Nephron (organoid): ENCODE data around the gene PMFBP1.

Experiments used
- H3K27ac Mint-ChIP-seq, 3 experiments: 2 replicates each; pipeline ENCODE4 v1.8.0; 2020; ENCODE audit warnings: mixed read lengths in 3 of 3, mild to moderate bottlenecking in 2 of 3, moderate library complexity in 1 of 3
- H3K27me3 Mint-ChIP-seq: 2 replicates; pipeline ENCODE4 v1.8.0; 2021; ENCODE audit warnings: low read depth, mild to moderate bottlenecking, moderate library complexity, mixed read lengths
- H3K36me3 Mint-ChIP-seq: 2 replicates; pipeline ENCODE4 v1.8.0; 2020; ENCODE audit warnings: low read depth, mixed read lengths
- H3K4me1 Mint-ChIP-seq: 2 replicates; pipeline ENCODE4 v1.8.0; 2020; ENCODE audit warnings: mixed read lengths
- H3K4me3 Mint-ChIP-seq, 3 experiments: 2 replicates each; pipeline ENCODE4 v1.8.0; 2020; ENCODE audit warnings: mild to moderate bottlenecking in 3 of 3, mixed read lengths in 3 of 3, moderate library complexity in 2 of 3
- H3K9me3 Mint-ChIP-seq: 2 replicates; pipeline ENCODE4 v1.8.0; 2020; ENCODE audit warnings: mixed read lengths
- TF ChIP-seq, protein P1 (sequence below), 3 experiments: fragments of 200-600 bp; sonication (generic); IDR thresholded peaks; one replicate each; pipeline ENCODE4 v1.5.0; 2021; ENCODE audit warnings: antibody characterized with exemption in 3 of 3; ENCODE audit not compliant: unreplicated experiment in 3 of 3

Gene PMFBP1

DNA sequence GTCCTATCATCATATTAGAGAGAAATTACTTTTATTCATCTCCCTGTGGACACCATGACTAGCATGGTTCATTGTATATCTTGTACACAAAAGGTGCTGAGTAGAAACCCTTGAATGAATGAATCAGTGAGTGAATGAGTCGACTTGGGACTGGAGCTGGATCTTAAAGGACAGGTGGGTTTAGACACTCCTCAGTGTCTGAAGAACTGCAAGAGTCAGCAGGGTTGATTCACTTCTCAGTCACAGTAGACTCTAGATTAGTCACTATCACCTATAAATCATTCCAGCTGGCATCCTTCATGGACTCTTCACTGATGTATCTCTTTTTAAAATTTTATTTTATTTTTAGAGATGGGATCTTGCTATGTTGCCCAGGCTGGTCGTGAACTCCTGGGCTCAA is 30.1 kb upstream of the PMFBP1 start:
- Mint-ChIP-seq H3K27ac (no peak overlapping the region), H3K36me3 (no peaks in the 10 kb centered on the region), H3K4me3 (no peak overlapping the region), H3K27me3 (peaks cover 4% of the 10 kb centered on the region), H3K9me3 (no peaks in the 10 kb centered on the region), H3K4me1 (peaks cover 16% of the 10 kb centered on the region)
- TF ChIP-seq, protein P1, sequence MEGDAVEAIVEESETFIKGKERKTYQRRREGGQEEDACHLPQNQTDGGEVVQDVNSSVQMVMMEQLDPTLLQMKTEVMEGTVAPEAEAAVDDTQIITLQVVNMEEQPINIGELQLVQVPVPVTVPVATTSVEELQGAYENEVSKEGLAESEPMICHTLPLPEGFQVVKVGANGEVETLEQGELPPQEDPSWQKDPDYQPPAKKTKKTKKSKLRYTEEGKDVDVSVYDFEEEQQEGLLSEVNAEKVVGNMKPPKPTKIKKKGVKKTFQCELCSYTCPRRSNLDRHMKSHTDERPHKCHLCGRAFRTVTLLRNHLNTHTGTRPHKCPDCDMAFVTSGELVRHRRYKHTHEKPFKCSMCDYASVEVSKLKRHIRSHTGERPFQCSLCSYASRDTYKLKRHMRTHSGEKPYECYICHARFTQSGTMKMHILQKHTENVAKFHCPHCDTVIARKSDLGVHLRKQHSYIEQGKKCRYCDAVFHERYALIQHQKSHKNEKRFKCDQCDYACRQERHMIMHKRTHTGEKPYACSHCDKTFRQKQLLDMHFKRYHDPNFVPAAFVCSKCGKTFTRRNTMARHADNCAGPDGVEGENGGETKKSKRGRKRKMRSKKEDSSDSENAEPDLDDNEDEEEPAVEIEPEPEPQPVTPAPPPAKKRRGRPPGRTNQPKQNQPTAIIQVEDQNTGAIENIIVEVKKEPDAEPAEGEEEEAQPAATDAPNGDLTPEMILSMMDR (IDR thresholded peaks at IDR 0.05; ENCODE audit: unreplicated experiment in 3 of 3): no peak

DNA sequence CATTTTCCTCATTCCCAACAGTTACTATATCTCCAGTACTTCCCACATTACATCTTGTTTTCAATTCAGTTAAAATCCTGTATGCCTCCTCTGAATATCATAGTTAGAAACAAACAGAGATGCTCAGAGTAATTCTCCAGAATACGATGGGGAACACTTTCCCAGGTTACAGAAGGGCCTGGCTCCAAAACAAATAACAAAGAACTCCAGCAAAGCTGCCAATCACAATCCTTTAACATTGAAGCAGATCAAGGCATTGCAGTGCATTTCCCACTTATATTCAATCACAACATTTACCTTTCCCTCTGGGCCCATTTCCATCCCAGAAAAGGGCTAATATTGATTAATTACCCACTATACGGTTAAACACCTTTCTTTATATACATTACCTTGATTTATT is 29.4 kb upstream of the PMFBP1 start:
- TF ChIP-seq, protein P1 (IDR thresholded peaks at IDR 0.05; ENCODE audit: unreplicated experiment in 3 of 3): no peak
- Mint-ChIP-seq H3K27me3 (peaks cover 4% of the 10 kb centered on the region), H3K4me1 (peaks cover 16% of the 10 kb centered on the region), H3K4me3 (no peak overlapping the region), H3K9me3 (no peaks in the 10 kb centered on the region), H3K27ac (no peak overlapping the region), H3K36me3 (no peaks in the 10 kb centered on the region)

DNA sequence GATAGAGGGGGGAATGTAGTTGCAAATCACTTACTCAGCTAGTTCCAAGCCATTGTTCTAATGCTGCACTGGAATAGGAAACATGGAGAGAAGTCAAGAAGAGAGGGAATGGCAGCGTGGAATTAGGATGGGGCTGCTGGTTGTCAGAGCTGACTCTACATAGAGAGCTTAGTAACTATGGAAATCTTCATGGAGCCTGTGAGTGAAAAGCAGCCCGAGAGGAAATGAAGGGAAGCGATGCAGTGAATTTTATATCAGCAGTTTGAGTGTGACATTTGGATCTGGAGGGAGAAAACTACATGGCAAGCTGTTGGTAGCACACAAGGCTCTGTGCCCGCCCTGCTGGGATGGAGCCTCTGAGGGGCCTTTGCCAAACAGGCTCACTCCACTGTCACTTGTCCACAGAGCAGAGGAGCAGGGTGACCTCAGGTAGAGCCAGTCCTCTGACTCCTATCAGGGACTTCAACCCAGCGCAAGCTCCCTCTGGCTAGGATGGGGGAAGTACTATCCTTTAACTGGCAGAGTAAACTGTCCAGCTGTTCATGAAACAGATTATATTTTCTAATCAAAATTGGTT is 27.9 kb upstream of the PMFBP1 start:
- H3K36me3 Mint-ChIP-seq: no peaks in the 10 kb centered on the region
- peaks cover 4% of the 10 kb centered on the region for H3K27me3 Mint-ChIP-seq
- TF ChIP-seq, protein P1 (IDR thresholded peaks at IDR 0.05; ENCODE audit: unreplicated experiment in 3 of 3): no peak
- no peaks in the 10 kb centered on the region for H3K9me3 Mint-ChIP-seq
- H3K4me1 Mint-ChIP-seq: peaks cover 16% of the 10 kb centered on the region
- H3K4me3 Mint-ChIP-seq: no peak overlapping the region
- no peak overlapping the region for H3K27ac Mint-ChIP-seq

DNA sequence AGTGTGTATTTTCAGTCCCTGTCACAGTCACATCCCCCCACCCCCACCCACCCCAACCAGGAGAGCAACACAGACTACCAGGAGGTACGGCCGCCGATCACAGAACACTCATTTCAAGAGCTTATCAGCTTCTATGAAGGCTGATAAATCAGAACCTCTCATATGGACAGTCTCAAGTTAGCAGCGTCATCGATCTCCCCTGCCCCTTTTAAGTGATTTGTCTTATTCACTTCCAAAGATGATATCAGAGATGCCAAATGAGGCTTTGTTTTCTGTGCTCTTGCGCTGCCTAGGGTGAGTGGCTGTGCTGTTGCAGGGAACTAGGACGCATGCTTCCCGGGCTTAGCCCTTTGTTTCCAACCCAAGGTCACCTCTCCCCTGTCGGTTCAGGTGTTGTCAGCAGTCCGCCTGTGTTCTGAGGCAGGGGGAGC is 26.8 kb upstream of the PMFBP1 start:
- Mint-ChIP-seq H3K4me3 (no peak overlapping the region), H3K9me3 (no peaks in the 10 kb centered on the region), H3K27me3 (peaks cover 4% of the 10 kb centered on the region), H3K27ac (no peak overlapping the region), H3K4me1 (peaks cover 16% of the 10 kb centered on the region), H3K36me3 (no peaks in the 10 kb centered on the region)
- TF ChIP-seq, protein P1 (IDR thresholded peaks at IDR 0.05; ENCODE audit: unreplicated experiment in 3 of 3): no peak

DNA sequence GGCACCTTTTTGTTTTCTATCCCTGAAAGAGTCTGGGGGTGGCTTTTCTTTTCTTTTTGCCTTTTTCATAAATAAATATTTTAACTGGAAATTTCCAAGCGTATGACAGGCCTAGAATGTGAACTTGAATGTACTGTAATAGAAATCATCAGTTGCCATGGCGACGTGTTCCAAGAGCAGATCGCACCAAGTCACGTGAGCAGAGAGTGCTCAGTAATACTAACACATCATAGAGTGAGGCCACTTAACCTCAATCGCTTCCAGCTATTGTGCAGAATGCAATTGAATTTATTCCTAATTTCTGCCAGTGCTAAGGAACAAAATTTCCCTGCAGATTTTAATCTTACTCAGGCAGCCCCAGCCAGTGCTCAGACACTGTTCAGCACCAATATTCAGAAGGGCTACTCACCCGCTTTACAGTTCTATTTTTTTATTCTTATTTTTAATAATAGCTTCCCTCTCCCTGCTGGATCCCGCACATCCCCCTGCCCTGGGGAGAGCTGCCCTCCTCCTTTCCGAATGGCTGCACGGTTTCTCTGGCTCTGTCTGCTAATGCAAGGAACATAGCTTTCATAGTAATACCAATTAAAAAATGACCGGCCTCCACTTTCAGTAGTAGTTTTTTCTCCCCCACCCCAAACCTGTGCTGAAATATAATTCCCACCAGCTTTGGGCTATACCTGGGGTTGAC is 26.2 kb upstream of the PMFBP1 start:
- Mint-ChIP-seq H3K27me3 (peaks cover 3% of the 10 kb centered on the region), H3K27ac (peak overlapping the region in 2 of 3 experiments; percentile 10 to 52), H3K4me1 (peaks cover 16% of the 10 kb centered on the region), H3K4me3 (no peak overlapping the region), H3K36me3 (no peaks in the 10 kb centered on the region), H3K9me3 (no peaks in the 10 kb centered on the region)
- TF ChIP-seq, protein P1 (IDR thresholded peaks at IDR 0.05; ENCODE audit: unreplicated experiment in 3 of 3): no peak

DNA sequence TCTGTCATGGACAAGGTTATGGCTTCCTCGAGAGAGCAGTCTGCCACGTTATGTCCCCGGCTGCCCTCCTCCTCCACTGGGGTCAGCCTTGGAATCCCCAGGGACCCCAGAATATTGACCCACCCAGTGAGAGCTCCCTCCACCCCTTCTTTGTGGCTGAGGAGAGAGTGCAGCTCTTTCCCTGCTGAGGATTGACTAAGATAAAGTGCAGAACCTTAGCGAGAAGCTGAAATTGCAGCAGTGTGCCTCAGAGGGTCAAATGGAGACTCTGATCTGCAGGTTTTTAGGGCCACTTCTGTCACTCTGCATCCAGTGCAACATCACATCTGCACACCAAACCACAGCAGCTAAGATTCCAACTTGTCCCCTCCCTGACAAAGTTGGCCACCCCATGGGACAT is 25.6 kb upstream of the PMFBP1 start:
- H3K4me3 Mint-ChIP-seq: no peak overlapping the region
- H3K4me1 Mint-ChIP-seq: peaks cover 16% of the 10 kb centered on the region
- H3K36me3 Mint-ChIP-seq: no peaks in the 10 kb centered on the region
- TF ChIP-seq, protein P1 (IDR thresholded peaks at IDR 0.05; ENCODE audit: unreplicated experiment in 3 of 3): no peak
- H3K27me3 Mint-ChIP-seq: no peaks in the 10 kb centered on the region
- H3K9me3 Mint-ChIP-seq: no peaks in the 10 kb centered on the region
- H3K27ac Mint-ChIP-seq: peak overlapping the region in 2 of 3 experiments; percentile 10 to 52
